Endothelial cell of umbilical vein (primary cell): ENCODE results near the gene PXT1. TPM values are rescaled to one million over a fixed set of nuclear protein-coding genes. Genes with fewer than 3 reads are reported as not detected.

Experiments used
- BruUV-seq: library from RNA; stranded (reverse); fragments of 400-500 nt; replicated peaks from 2 replicates; lab custom pipeline; 2021; lab: Mats Ljungman, UMichigan
- CTCF ChIA-PET: fragments of 300-600, 350-600 bp; sonication (Branson Sonifier 250); formaldehyde crosslinking; loops from one replicate; lab custom pipeline; 2021; ENCODE audit warnings: antibody characterized with exemption, inconsistent platforms; lab: Charles Lee
- POLR2A ChIA-PET: fragments of 300-600, 350-600 bp; sonication (Branson Sonifier 250); formaldehyde crosslinking; loops from one replicate; lab custom pipeline; 2021; ENCODE audit warnings: antibody characterized with exemption, inconsistent platforms; lab: Charles Lee
- DNase-seq: peaks from one replicate; pipeline ENCODE4 v3.0.0-alpha.2; 2011; ENCODE audit warnings: low read depth, low spot score
- FAIRE-seq: peaks from 2 replicates; lab custom pipeline; 2011; peaks lifted over from hg19 to GRCh38; lab: Jason Lieb, UNC
- H2AFZ ChIP-seq: 2 replicates; pipeline ENCODE4 v1.6.0; 2012; ENCODE audit warnings: low read depth, low read length, control low read depth, inconsistent platforms
- H3K27ac ChIP-seq: 2 replicates; pipeline ENCODE4 v1.5.1; 2011; ENCODE audit warnings: low read depth, mild to moderate bottlenecking, control low read depth, low read length, moderate library complexity; ENCODE audit not compliant: insufficient read depth
- H3K27me3 ChIP-seq, 2 experiments: 2 replicates each; pipeline versions ENCODE4 v1.6.0 to v1.6.1; 2011; ENCODE audit warnings: low read length in 2 of 2, mixed read lengths in 1 of 2; ENCODE audit not compliant: control insufficient read depth in 2 of 2, insufficient read depth in 2 of 2
- H3K36me3 ChIP-seq, 2 experiments: 2 replicates in 1 of 2; 3 replicates in 1 of 2; pipeline ENCODE4 v1.5.1; 2011; ENCODE audit warnings: low read length in 2 of 2, mild to moderate bottlenecking in 1 of 2, moderate library complexity in 1 of 2; ENCODE audit not compliant: control insufficient read depth in 2 of 2, insufficient read depth in 2 of 2; ENCODE audit errors: extremely low read depth in 1 of 2
- H3K4me1 ChIP-seq: 3 replicates; pipeline ENCODE4 v1.5.1; 2011; ENCODE audit warnings: mild to moderate bottlenecking, low read length; ENCODE audit not compliant: control insufficient read depth, insufficient read depth; ENCODE audit errors: extremely low read depth
- H3K4me2 ChIP-seq: 2 replicates; pipeline ENCODE4 v1.6.1; 2011; ENCODE audit warnings: low read length, control low read depth, mixed read lengths; ENCODE audit not compliant: insufficient read depth
- H3K4me3 ChIP-seq, 3 experiments: fragments of 200-600 bp in 1 of 3; sonication (generic), shearing (Covaris generic) in 1 of 3; replicated peaks in 1 of 3; 2 replicates each; pipeline ENCODE4 v1.5.1; 2011 to 2016; ENCODE audit warnings: control low read depth in 3 of 3, low read length in 3 of 3, mild to moderate bottlenecking in 2 of 3, inconsistent platforms in 1 of 3, low read depth in 1 of 3, moderate library complexity in 1 of 3; ENCODE audit not compliant: insufficient read depth in 1 of 3
- H3K79me2 ChIP-seq: 2 replicates; pipeline ENCODE4 v1.6.0; 2012; ENCODE audit warnings: low read length, inconsistent platforms; ENCODE audit not compliant: control insufficient read depth, insufficient read depth
- H3K9ac ChIP-seq: replicated peaks from 2 replicates; pipeline ENCODE3; 2011; ENCODE audit warnings: low read length, control low read depth; ENCODE audit not compliant: insufficient read depth; ENCODE audit errors: extremely low read depth
- H3K9me1 ChIP-seq: replicated peaks from 3 replicates; pipeline ENCODE4 v1.6.0; 2011; ENCODE audit warnings: mild to moderate bottlenecking, low read length; ENCODE audit not compliant: control insufficient read depth, insufficient read depth; ENCODE audit errors: extremely low read depth
- H3K9me3 ChIP-seq: replicated peaks from 2 replicates; pipeline ENCODE4 v1.5.1; 2012; ENCODE audit warnings: low read length, inconsistent platforms; ENCODE audit not compliant: control insufficient read depth, insufficient read depth
- H4K20me1 ChIP-seq: replicated peaks from 2 replicates; pipeline ENCODE3; 2011; ENCODE audit warnings: mild to moderate bottlenecking, low read length; ENCODE audit not compliant: control insufficient read depth, insufficient read depth; ENCODE audit errors: extremely low read depth
- CTCF ChIP-seq, 2 donors: IDR thresholded peaks; 1 replicate in 1 of 2; 2 replicates in 1 of 2; pipeline ENCODE4 v1.5.1; 2011; ENCODE audit warnings: low read length in 2 of 2, mild to moderate bottlenecking in 2 of 2, moderate library complexity in 2 of 2, control low read depth in 1 of 2, inconsistent platforms in 1 of 2, low read depth in 1 of 2; ENCODE audit not compliant: insufficient read depth in 1 of 2; ENCODE audit errors: extremely low read depth in 1 of 2
- EZH2 ChIP-seq: IDR thresholded peaks from 2 replicates; pipeline ENCODE4 v1.6.1; 2012; ENCODE audit warnings: borderline replicate concordance, low read depth, mild to moderate bottlenecking, moderate library complexity, low read length, inconsistent platforms; ENCODE audit not compliant: severe bottlenecking
- FOS ChIP-seq: IDR thresholded peaks from 2 replicates; pipeline ENCODE4 v1.6.1; 2011; ENCODE audit warnings: mild to moderate bottlenecking, low read length, moderate library complexity, borderline replicate concordance; ENCODE audit not compliant: insufficient read depth
- GATA2 ChIP-seq: IDR thresholded peaks from 2 replicates; pipeline ENCODE4 v1.7.0; 2011; ENCODE audit warnings: low read depth, mild to moderate bottlenecking, moderate library complexity, mixed read lengths, low read length; ENCODE audit not compliant: insufficient read length, insufficient read depth
- JUN ChIP-seq: IDR thresholded peaks from 2 replicates; pipeline ENCODE4 v1.6.1; 2011; ENCODE audit warnings: borderline replicate concordance, low read depth; ENCODE audit not compliant: insufficient read length, insufficient read depth
- MYC ChIP-seq: IDR thresholded peaks from one replicate; pipeline ENCODE4 v1.6.1; 2011; ENCODE audit warnings: mild to moderate bottlenecking, low read depth, low read length
- POLR2A ChIP-seq: IDR thresholded peaks from 2 replicates; pipeline ENCODE4 v1.6.1; 2012; ENCODE audit warnings: low read depth, mild to moderate bottlenecking, control low read depth, low read length
- POLR2AphosphoS5 ChIP-seq: IDR thresholded peaks from 2 replicates; pipeline ENCODE4 v1.6.1; 2012; ENCODE audit warnings: low read depth, mild to moderate bottlenecking, control low read depth, low read length, moderate library complexity; ENCODE audit not compliant: insufficient read depth
- dilution Hi-C: fragments of 300-500 bp; cut with MboI; formaldehyde crosslinking; loops from one replicate; pipeline ENCODE4 v1.15.0; 2019; ENCODE audit warnings: low sequenced_read_pairs; ENCODE audit not compliant: extremely low pct_ligation_motif_present
- intact Hi-C: fragments of 100-400 bp; cut with micrococcal nuclease; formaldehyde crosslinking; loops from one replicate; pipeline ENCODE4 v1.10.0; 2022
- polyA plus RNA-seq, 4 experiments: library from polyadenylated mRNA; depleted of rRNA in 3 of 4; stranded (reverse) in 3 of 4; unstranded in 1 of 4; fragments of >200 nt; gene quantifications; 2 replicates each; pipeline versions ENCODE4 v1.2.1 to v1.2.3, GENCODE V29; 2011 to 2012; ENCODE audit warnings: missing spikeins in 1 of 4
- total RNA-seq: library from RNA; stranded (reverse); gene quantifications from 2 replicates; pipeline ENCODE4 v1.2.3, GENCODE V29; 2021
- TF ChIP-seq, protein P1 (sequence below): IDR thresholded peaks from 2 replicates; pipeline ENCODE4 v1.6.1; 2011; ENCODE audit not compliant: insufficient read depth, insufficient read length

The PXT1 gene
- total and polyA plus RNA-seq, 2 donors (not counting 3 experiments of a cell fraction or from before 2014, with no cell fraction given): not detected

DNA sequence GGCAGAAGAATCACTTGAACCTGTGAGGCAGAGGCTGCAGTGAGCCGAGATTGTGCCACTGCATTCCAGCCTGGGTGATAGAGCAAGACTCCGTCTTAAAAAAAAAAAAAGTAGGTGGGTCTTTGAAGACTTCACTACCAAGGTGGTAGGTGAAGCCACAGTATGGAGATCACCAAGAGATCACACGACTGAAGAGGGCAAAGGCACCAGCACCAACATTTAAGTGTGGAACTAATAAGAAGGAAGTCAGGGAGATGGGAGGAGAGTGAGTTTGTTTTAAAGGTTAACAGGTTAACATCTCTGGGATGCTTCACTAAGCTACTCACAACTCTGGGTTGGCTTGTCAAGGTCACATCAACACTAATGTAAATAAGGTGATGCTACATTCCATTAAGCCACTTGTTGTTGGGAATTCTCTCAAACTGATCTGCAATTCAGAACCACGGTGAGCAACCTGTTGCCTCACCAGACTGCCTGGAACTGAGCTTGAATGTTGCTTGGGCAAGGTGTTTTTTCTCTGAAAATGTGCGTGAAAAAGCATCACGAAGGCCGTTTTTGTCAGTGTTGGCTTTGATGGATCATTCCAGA lies 48.8 kb upstream of the PXT1 start:
- CTCF ChIA-PET: no interaction called here
- no peaks in the 10 kb centered on the region for H4K20me1 ChIP-seq

GRCh38 chr6:36489426-36489825 lies 46.8 kb upstream of the PXT1 start:
- H3K27ac ChIP-seq: no peak overlapping the region
- no peaks in the 10 kb centered on the region for H3K9me1 ChIP-seq
- H3K9ac ChIP-seq: no peak overlapping the region
- CTCF ChIA-PET: no interaction called here
- POLR2A ChIA-PET: no interaction called here
- intact Hi-C loops (no loop called here), dilution Hi-C loops (no loop called here)
- H3K4me2 ChIP-seq: no peak overlapping the region
- H3K27me3 ChIP-seq: no peaks in the 10 kb centered on the region
- FAIRE-seq (no peak), DNase-seq (no peak)
- H3K9me3 ChIP-seq: no peaks in the 10 kb centered on the region
- H4K20me1 ChIP-seq: no peaks in the 10 kb centered on the region
- H3K4me3 ChIP-seq: no peak overlapping the region
- H3K79me2 ChIP-seq: no peaks in the 10 kb centered on the region
- H2AFZ ChIP-seq: no peak overlapping the region
- peaks cover 0 to 14% of the 10 kb centered on the region in 2 experiments for H3K36me3 ChIP-seq
- TF ChIP-seq GATA2 (no peak), JUN (no peak), CTCF (IDR thresholded peaks at IDR 0.05; ENCODE audit: extremely low read depth in 1 of 2, insufficient read depth in 1 of 2, low read depth in 1 of 2, low read length in 2 of 2) (no peak), POLR2A (no peak), POLR2AphosphoS5 (no peak), MYC (no peak), FOS (no peak), EZH2 (no peak)
- TF ChIP-seq, protein P1, sequence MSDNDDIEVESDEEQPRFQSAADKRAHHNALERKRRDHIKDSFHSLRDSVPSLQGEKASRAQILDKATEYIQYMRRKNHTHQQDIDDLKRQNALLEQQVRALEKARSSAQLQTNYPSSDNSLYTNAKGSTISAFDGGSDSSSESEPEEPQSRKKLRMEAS: no peak
- no peaks in the 10 kb centered on the region for H3K4me1 ChIP-seq
- no TSS peak for BruUV-seq

More for the DNA sequence above, 48.8 kb upstream of the PXT1 start:
- intact Hi-C loops: no loop called here
- FAIRE-seq (peak; percentile 44), DNase-seq (no peak)
- TF ChIP-seq EZH2 (no peak), FOS (no peak), POLR2AphosphoS5 (no peak), JUN (no peak)
- TF ChIP-seq, protein P1: no peak
- H3K4me3 ChIP-seq: no peak overlapping the region
- H3K36me3 ChIP-seq: peaks cover 6 to 17% of the 10 kb centered on the region in 2 experiments
- H3K9ac ChIP-seq: no peak overlapping the region
- no peaks in the 10 kb centered on the region for H3K4me1 ChIP-seq
- POLR2A ChIA-PET: no interaction called here
- no TSS peak for BruUV-seq
- H3K27me3 ChIP-seq: no peaks in the 10 kb centered on the region
- dilution Hi-C loops: no loop called here
- H3K27ac ChIP-seq: no peak overlapping the region
- H3K4me2 ChIP-seq: no peak overlapping the region
- no peaks in the 10 kb centered on the region for H3K9me1 ChIP-seq
- H2AFZ ChIP-seq: no peak overlapping the region
- H3K79me2 ChIP-seq: no peaks in the 10 kb centered on the region
- H3K9me3 ChIP-seq: no peaks in the 10 kb centered on the region
